Endothelial cell of umbilical vein (primary cell): ENCODE measurements around the gene VARS1.

Experiments
- POLR2A ChIP-seq: IDR thresholded peaks from 2 replicates; pipeline ENCODE4 v1.6.1; 2012; ENCODE audit warnings: low read depth, mild to moderate bottlenecking, control low read depth, low read length
- TF ChIP-seq, protein P1 (sequence below), 2 donors: IDR thresholded peaks; 1 replicate in 1 of 2; 2 replicates in 1 of 2; pipeline ENCODE4 v1.5.1; 2011; ENCODE audit warnings: low read length in 2 of 2, mild to moderate bottlenecking in 2 of 2, moderate library complexity in 2 of 2, control low read depth in 1 of 2, inconsistent platforms in 1 of 2, low read depth in 1 of 2; ENCODE audit not compliant: insufficient read depth in 1 of 2; ENCODE audit errors: extremely low read depth in 1 of 2

DNA sequence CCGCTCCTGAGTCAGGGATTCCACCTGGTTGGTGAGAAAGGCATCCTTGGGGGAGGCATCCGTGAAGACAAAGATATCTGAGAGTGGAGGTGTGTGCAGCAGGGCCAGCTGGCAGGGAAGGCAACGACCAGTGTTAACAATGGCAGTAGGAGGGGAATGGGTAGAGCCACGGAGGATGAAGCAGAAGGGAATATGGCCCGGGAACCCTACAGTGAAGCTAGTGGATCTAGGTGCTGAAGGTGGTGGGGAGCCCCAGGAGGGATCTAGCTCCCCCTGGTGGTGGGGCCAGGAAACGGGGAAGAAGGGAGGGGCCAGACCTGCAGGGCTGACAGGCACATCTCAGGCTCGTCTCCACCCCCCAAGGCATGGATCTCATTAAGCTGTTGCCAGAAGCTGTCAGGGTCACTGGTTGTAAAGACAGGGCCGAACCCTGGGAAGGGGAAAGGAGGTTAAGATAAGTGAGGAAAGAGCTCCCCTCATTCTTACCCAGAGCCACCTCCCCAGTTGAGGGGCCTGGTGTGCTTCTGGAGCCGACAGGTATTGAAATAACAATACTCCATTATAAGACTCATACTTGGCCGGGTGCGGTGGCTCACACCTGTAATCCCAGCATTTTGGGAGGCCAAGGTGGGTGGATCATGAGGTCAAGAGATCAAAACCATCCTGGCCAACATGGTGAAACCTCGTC, 25.7 kb downstream of the VARS1 start:
- TF ChIP-seq, protein P1, sequence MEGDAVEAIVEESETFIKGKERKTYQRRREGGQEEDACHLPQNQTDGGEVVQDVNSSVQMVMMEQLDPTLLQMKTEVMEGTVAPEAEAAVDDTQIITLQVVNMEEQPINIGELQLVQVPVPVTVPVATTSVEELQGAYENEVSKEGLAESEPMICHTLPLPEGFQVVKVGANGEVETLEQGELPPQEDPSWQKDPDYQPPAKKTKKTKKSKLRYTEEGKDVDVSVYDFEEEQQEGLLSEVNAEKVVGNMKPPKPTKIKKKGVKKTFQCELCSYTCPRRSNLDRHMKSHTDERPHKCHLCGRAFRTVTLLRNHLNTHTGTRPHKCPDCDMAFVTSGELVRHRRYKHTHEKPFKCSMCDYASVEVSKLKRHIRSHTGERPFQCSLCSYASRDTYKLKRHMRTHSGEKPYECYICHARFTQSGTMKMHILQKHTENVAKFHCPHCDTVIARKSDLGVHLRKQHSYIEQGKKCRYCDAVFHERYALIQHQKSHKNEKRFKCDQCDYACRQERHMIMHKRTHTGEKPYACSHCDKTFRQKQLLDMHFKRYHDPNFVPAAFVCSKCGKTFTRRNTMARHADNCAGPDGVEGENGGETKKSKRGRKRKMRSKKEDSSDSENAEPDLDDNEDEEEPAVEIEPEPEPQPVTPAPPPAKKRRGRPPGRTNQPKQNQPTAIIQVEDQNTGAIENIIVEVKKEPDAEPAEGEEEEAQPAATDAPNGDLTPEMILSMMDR (IDR thresholded peaks at IDR 0.05; ENCODE audit: extremely low read depth in 1 of 2, insufficient read depth in 1 of 2, low read depth in 1 of 2, low read length in 2 of 2) = peak; percentile 83 to 88
- no peak for TF ChIP-seq POLR2A
